ENCODE measurements around the gene RNU7-1. TPM values are rescaled to one million over a fixed set of nuclear protein-coding genes. Genes with fewer than 3 reads are reported as not detected.

The RNU7-1 gene
- total and polyA plus RNA-seq, 2 donors (not counting 1 experiment from before 2014, with no cell fraction given): not detected

DNA sequence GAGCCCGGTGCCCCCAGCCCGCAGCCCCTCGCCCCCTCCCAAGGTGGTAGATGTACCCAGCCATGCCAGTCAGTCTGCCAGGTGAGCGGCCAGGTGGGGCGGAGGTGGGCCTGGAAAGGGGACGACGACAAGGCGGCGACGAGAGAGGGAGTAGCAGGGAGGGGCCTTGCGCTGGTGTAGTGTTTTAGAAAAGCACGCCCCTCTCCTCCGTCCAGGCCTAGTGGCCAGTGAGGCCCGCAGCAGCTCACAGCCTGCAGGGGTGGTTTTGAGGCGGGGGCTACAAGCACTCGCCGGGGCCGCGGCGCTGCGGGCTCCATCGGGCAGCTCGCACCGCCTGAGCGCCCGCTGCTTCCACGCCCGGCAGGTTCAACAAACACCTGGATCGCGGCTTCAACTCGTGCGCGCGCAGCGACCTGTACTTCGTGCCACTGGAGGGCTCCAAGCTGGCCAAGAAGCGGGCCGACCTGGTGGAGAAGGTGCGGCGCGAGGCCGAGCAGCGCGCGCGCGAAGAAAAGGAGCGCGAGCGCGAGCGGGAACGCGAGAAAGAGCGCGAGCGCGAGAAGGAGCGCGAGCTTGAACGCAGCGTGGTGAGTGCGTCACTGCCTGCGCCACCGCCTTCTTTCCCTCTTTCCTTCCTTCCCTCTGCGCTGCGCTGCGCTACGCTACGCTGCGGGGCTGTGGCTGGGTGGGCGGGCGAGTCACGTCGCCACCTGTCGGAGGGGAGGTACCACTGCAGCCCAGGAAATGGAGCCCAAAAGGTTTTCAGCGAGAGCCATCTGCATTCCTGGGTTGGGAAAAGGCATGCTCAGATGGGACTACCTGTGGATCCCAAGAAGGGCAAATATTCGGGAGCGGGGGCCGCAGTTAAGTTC lies 5.9 kb upstream of the RNU7-1 start:
- no peaks in the 10 kb centered on the region for H3K9me3 ChIP-seq (ENCODE audit: control insufficient read depth, insufficient read depth, low read depth, low read length)
- peak overlapping the region; percentile 74 for H3K27ac ChIP-seq (ENCODE audit: insufficient read depth, low read length)
- peaks cover 14% of the 10 kb centered on the region for H3K4me1 ChIP-seq (ENCODE audit: control insufficient read depth, extremely low read depth, insufficient read depth, low read length)
- H3K4me3 ChIP-seq (replicated peaks in 1 of 4; ENCODE audit: control extremely low read depth in 1 of 4, insufficient read depth in 1 of 4, low read depth in 3 of 4, low read length in 4 of 4): peak overlapping the region; percentile 39 to 62 (median 56)
- no peaks in the 10 kb centered on the region for H4K20me1 ChIP-seq (ENCODE audit: control insufficient read depth, extremely low read depth, insufficient read depth, low read length)
- peaks cover 13% of the 10 kb centered on the region for H3K79me2 ChIP-seq (ENCODE audit: control insufficient read depth, insufficient read depth, low read length)
- H2AFZ ChIP-seq (ENCODE audit: low read length): no peak overlapping the region
- no peak for TF ChIP-seq EZH2 (IDR thresholded peaks at IDR 0.05; ENCODE audit: low read length, missing control alignments)
- peak; percentile 82 to 93 for TF ChIP-seq CTCF (conservative IDR thresholded peaks at IDR 0.05 in 1 of 2, IDR thresholded peaks at IDR 0.05 in 1 of 2; ENCODE audit: low read depth in 1 of 2, low read length in 2 of 2)
- H3K36me3 ChIP-seq (ENCODE audit: control insufficient read depth, insufficient read depth, low read length): peaks cover 36% of the 10 kb centered on the region
- H3K4me2 ChIP-seq (ENCODE audit: extremely low read depth, insufficient read depth, low read length): peak overlapping the region; percentile 75
- DNase-seq (ENCODE audit: low read depth in 2 of 2): peak; percentile 91 to 92
- no peaks in the 10 kb centered on the region for H3K27me3 ChIP-seq (ENCODE audit: control insufficient read depth, insufficient read depth, low read length)
- peak overlapping the region; percentile 78 for H3K9ac ChIP-seq (ENCODE audit: insufficient read depth, low read length)

DNA sequence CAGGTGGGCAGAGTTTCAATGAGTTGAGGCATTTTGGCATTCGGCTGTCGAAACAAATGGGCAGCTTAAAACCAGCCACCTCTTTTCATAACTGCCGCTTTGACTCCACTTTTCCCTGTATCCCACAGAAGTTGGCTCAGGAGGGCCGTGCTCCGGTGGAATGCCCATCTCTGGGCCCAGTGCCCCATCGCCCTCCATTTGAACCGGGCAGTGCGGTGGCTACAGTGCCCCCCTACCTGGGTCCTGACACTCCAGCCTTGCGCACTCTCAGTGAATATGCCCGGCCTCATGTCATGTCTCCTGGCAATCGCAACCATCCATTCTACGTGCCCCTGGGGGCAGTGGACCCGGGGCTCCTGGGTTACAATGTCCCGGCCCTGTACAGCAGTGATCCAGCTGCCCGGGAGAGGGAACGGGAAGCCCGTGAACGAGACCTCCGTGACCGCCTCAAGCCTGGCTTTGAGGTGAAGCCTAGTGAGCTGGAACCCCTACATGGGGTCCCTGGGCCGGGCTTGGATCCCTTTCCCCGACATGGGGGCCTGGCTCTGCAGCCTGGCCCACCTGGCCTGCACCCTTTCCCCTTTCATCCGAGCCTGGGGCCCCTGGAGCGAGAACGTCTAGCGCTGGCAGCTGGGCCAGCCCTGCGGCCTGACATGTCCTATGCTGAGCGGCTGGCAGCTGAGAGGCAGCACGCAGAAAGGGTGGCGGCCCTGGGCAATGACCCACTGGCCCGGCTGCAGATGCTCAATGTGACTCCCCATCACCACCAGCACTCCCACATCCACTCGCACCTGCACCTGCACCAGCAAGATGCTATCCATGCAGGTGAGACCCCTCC lies 5.0 kb upstream of the RNU7-1 start:
- no peak for DNase-seq (ENCODE audit: low read depth in 2 of 2)
- no peak for TF ChIP-seq CTCF (conservative IDR thresholded peaks at IDR 0.05 in 1 of 2, IDR thresholded peaks at IDR 0.05 in 1 of 2; ENCODE audit: low read depth in 1 of 2, low read length in 2 of 2)
- no peak for TF ChIP-seq EZH2 (IDR thresholded peaks at IDR 0.05; ENCODE audit: low read length, missing control alignments)
- H3K27me3 ChIP-seq (ENCODE audit: control insufficient read depth, insufficient read depth, low read length): no peaks in the 10 kb centered on the region
- no peak overlapping the region for H2AFZ ChIP-seq (ENCODE audit: low read length)
- H3K4me3 ChIP-seq (replicated peaks in 1 of 4; ENCODE audit: control extremely low read depth in 1 of 4, insufficient read depth in 1 of 4, low read depth in 3 of 4, low read length in 4 of 4): peak overlapping the region in 2 of 4 experiments; percentile 52 to 62
- peak overlapping the region; percentile 32 for H3K4me2 ChIP-seq (ENCODE audit: extremely low read depth, insufficient read depth, low read length)
- peak overlapping the region; percentile 43 for H3K9ac ChIP-seq (ENCODE audit: insufficient read depth, low read length)
- H3K4me1 ChIP-seq (ENCODE audit: control insufficient read depth, extremely low read depth, insufficient read depth, low read length): peaks cover 19% of the 10 kb centered on the region
- peaks cover 5% of the 10 kb centered on the region for H3K79me2 ChIP-seq (ENCODE audit: control insufficient read depth, insufficient read depth, low read length)
- H3K27ac ChIP-seq (ENCODE audit: insufficient read depth, low read length): peak overlapping the region; percentile 32
- H4K20me1 ChIP-seq (ENCODE audit: control insufficient read depth, extremely low read depth, insufficient read depth, low read length): no peaks in the 10 kb centered on the region
- peaks cover 36% of the 10 kb centered on the region for H3K36me3 ChIP-seq (ENCODE audit: control insufficient read depth, insufficient read depth, low read length)
- H3K9me3 ChIP-seq (ENCODE audit: control insufficient read depth, insufficient read depth, low read depth, low read length): no peaks in the 10 kb centered on the region

DNA sequence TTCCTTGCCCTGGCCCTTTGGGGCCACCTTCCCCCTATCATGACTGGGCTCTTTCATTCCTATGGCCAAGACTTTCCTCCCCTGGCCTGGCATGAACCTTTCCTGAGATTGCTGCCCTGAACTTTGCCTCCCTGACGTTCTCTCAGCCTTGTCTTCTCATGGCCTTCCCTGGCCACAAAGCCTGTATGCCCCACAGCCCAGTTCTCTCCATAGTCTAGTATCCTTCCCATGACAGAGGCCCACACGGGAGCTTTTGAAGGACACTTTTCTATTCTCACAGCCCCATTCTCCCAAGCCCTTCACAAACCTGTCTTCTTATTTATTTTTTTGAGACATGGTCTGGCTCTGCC lies 4.5 kb upstream of the RNU7-1 start:
- Histone ChIP-seq H3K9me3 (ENCODE audit: control insufficient read depth, insufficient read depth, low read depth, low read length) (no peaks in the 10 kb centered on the region), H3K4me3 (replicated peaks in 1 of 4; ENCODE audit: control extremely low read depth in 1 of 4, insufficient read depth in 1 of 4, low read depth in 3 of 4, low read length in 4 of 4) (no peak overlapping the region), H3K9ac (ENCODE audit: insufficient read depth, low read length) (no peak overlapping the region), H2AFZ (ENCODE audit: low read length) (no peak overlapping the region), H3K4me2 (ENCODE audit: extremely low read depth, insufficient read depth, low read length) (no peak overlapping the region), H4K20me1 (ENCODE audit: control insufficient read depth, extremely low read depth, insufficient read depth, low read length) (no peaks in the 10 kb centered on the region), H3K36me3 (ENCODE audit: control insufficient read depth, insufficient read depth, low read length) (peaks cover 36% of the 10 kb centered on the region), H3K27me3 (ENCODE audit: control insufficient read depth, insufficient read depth, low read length) (no peaks in the 10 kb centered on the region), H3K4me1 (ENCODE audit: control insufficient read depth, extremely low read depth, insufficient read depth, low read length) (peaks cover 17% of the 10 kb centered on the region), H3K79me2 (ENCODE audit: control insufficient read depth, insufficient read depth, low read length) (peaks cover 2% of the 10 kb centered on the region), H3K27ac (ENCODE audit: insufficient read depth, low read length) (peak overlapping the region; percentile 13)
- DNase-seq (ENCODE audit: low read depth in 2 of 2): no peak
- no peak for TF ChIP-seq CTCF (conservative IDR thresholded peaks at IDR 0.05 in 1 of 2, IDR thresholded peaks at IDR 0.05 in 1 of 2; ENCODE audit: low read depth in 1 of 2, low read length in 2 of 2)
